Stimulated activated naive CD8-positive, alpha-beta T cell treated with anti-CD3 and anti-CD28 coated beads, Interleukin-15, amount 100 ng/mL, for 72 hours (primary cell): ENCODE data around the gene CBX4.
"Not testable (repeated sequence)": the region's sequence is repeated elsewhere in the genome, so short reads cannot be mapped to it uniquely, and the experiment has no call there.

ENCODE experiments used
- ATAC-seq: fragments of 150-1000 bp; cut with Tn5 transposase; 2 replicates; pipeline ENCODE4 v1.10.0; 2021; ENCODE audit warnings: mild to moderate bottlenecking, moderate library complexity
- DNase-seq, 2 donors: peaks; one replicate each; pipeline ENCODE4 v3.0.0; 2021 to 2022
- H3K27ac Mint-ChIP-seq, 2 donors: one replicate each; pipeline ENCODE4 v1.8.0; 2022; ENCODE audit warnings: mild to moderate bottlenecking in 2 of 2, mixed read lengths in 2 of 2, moderate library complexity in 2 of 2
- H3K27me3 Mint-ChIP-seq: one replicate; pipeline ENCODE4 v1.8.0; 2022; ENCODE audit warnings: mixed read lengths
- H3K4me1 Mint-ChIP-seq: one replicate; pipeline ENCODE4 v1.8.0; 2022; ENCODE audit warnings: mild to moderate bottlenecking, mixed read lengths
- H3K4me3 Mint-ChIP-seq, 2 donors: one replicate each; pipeline ENCODE4 v1.8.0; 2022; ENCODE audit warnings: mild to moderate bottlenecking in 2 of 2, mixed read lengths in 2 of 2, moderate library complexity in 1 of 2
- H3K9me3 Mint-ChIP-seq, 2 donors: one replicate each; pipeline ENCODE4 v1.8.0; 2022; ENCODE audit warnings: mixed read lengths in 2 of 2

CBX4 gene

DNA sequence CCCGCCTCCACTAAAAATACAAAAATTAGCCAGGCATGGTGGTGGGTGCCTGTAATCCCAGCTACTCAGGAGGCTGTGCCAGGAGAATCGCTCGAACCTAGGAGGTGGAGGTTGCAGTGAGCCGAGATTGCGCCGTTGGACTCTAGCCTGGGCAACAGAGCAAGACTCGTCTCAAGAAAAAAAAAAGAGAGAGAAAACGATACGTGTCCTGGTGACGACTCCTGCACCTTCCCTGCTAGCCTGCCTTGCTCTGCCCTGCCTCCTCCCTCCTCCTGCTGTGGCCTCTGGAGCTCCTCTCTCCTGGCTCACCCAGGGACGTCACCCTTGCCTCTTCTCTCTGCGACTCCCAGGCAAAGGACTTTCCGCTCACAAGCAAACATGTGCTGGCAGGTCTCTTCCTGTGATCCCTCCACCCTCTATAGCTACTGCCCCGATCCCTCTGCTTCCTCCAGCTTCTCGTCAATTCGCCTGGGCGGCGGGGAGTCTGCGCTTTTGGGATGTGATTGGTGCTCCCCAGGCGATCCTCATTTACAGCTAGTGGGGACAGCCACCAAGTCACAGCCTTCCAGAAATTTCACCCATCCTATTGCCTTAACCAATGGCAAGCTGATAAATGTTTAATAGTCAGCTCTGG is 25.5 kb upstream of the CBX4 start:
- DNase-seq (no peak), ATAC-seq (no peak)
- peaks cover 4% of the 10 kb centered on the region for H3K4me1 Mint-ChIP-seq
- peak overlapping the region in 1 of 2 donors; percentile 0 for H3K27ac Mint-ChIP-seq
- no peaks in the 10 kb centered on the region for H3K9me3 Mint-ChIP-seq
- H3K27me3 Mint-ChIP-seq: peaks cover 48% of the 10 kb centered on the region
- H3K4me3 Mint-ChIP-seq: no peak overlapping the region

GRCh38 chr17:79864147-79864546 is 24.9 kb upstream of the CBX4 start:
- H3K9me3 Mint-ChIP-seq: no peaks in the 10 kb centered on the region

GRCh38 chr17:79862771-79863440 is 23.7 kb upstream of the CBX4 start:
- Mint-ChIP-seq H3K4me1 (peaks cover 4% of the 10 kb centered on the region), H3K4me3 (no peak overlapping the region), H3K27me3 (peaks cover 58% of the 10 kb centered on the region), H3K27ac (peak overlapping the region in 1 of 2 donors; percentile 49), H3K9me3 (no peaks in the 10 kb centered on the region)
- DNase-seq: no peak
- no peak for ATAC-seq

More at GRCh38 chr17:79864147-79864546, 24.9 kb upstream of the CBX4 start:
- ATAC-seq (no peak), DNase-seq (no peak)
- H3K4me3 Mint-ChIP-seq: no peak overlapping the region
- no peak overlapping the region for H3K27ac Mint-ChIP-seq
- peaks cover 4% of the 10 kb centered on the region for H3K4me1 Mint-ChIP-seq
- H3K27me3 Mint-ChIP-seq: peaks cover 50% of the 10 kb centered on the region

- DNase-seq (no peak), ATAC-seq (no peak)
- Mint-ChIP-seq H3K27ac (no peak overlapping the region), H3K27me3 (peaks cover 58% of the 10 kb centered on the region), H3K4me1 (peaks cover 4% of the 10 kb centered on the region), H3K4me3 (no peak overlapping the region), H3K9me3 (no peaks in the 10 kb centered on the region)
Measured at GRCh38 chr17:79862238-79862637, 23.0 kb upstream of the CBX4 start.

GRCh38 chr17:79861413-79862216 is 22.4 kb upstream of the CBX4 start:
- Mint-ChIP-seq H3K4me1 (peaks cover 4% of the 10 kb centered on the region), H3K4me3 (no peak overlapping the region), H3K27me3 (peaks cover 64% of the 10 kb centered on the region), H3K27ac (no peak overlapping the region), H3K9me3 (no peaks in the 10 kb centered on the region)
- DNase-seq (no peak), ATAC-seq (no peak)

- no peaks in the 10 kb centered on the region for H3K4me1 Mint-ChIP-seq
- no peak overlapping the region for H3K4me3 Mint-ChIP-seq
- ATAC-seq (no peak), DNase-seq (no peak)
- peaks cover 66% of the 10 kb centered on the region for H3K27me3 Mint-ChIP-seq
- no peaks in the 10 kb centered on the region for H3K9me3 Mint-ChIP-seq
- peak overlapping the region in 1 of 2 donors; percentile 69 for H3K27ac Mint-ChIP-seq
Measured at GRCh38 chr17:79859676-79860615, 20.7 kb upstream of the CBX4 start.

GRCh38 chr17:79857095-79857494 is 17.9 kb upstream of the CBX4 start:
- peaks cover 47% of the 10 kb centered on the region for H3K27me3 Mint-ChIP-seq
- H3K9me3 Mint-ChIP-seq: no peaks in the 10 kb centered on the region
- ATAC-seq (no peak), DNase-seq (no peak)
- no peak overlapping the region for H3K4me3 Mint-ChIP-seq
- H3K4me1 Mint-ChIP-seq: peaks cover 4% of the 10 kb centered on the region
- peak overlapping the region in 1 of 2 donors; percentile 35 for H3K27ac Mint-ChIP-seq

DNA sequence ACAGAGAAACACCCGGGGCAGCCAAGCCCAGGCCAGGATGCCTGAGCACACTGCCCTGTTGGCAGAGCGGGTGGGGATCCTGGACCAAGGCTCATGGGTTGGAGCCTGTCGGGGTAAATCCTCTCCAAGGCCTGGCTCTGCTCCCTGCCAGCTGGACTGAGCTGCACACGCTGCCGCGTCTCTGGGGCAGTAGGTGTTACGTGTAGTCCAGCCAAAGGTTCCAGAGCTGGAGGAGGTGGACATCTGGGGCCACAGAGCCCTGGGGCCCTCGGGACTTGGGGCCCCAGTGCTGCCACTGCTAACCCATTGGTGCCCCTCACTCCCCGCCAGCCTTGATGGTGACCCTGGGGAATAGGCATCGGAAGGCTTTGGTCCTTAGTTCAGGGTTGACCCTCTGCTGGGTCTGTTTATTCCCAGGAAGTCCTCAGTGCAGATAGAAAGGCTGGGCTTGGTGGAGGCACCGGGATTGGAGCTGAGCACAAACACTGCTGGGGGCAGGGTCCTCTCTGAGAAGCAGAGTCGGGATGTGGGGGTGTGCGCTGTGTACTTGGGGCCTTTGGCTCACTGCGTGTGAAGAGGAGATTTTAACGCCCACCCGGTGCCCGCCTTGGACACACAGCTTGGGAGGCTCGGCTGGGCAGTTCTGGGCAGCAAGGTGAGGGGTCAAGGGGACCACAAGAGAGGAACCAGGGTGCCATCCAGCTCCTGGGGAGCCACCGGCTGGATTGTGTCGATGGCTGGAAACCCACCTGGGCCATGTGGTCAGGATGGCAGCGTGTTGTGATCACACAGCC is 16.3 kb upstream of the CBX4 start:
- Mint-ChIP-seq H3K4me3 (no peak overlapping the region), H3K9me3 (no peaks in the 10 kb centered on the region), H3K27me3 (peaks cover 31% of the 10 kb centered on the region), H3K27ac (no peak overlapping the region), H3K4me1 (peaks cover 4% of the 10 kb centered on the region)
- ATAC-seq (no peak), DNase-seq (no peak)

DNA sequence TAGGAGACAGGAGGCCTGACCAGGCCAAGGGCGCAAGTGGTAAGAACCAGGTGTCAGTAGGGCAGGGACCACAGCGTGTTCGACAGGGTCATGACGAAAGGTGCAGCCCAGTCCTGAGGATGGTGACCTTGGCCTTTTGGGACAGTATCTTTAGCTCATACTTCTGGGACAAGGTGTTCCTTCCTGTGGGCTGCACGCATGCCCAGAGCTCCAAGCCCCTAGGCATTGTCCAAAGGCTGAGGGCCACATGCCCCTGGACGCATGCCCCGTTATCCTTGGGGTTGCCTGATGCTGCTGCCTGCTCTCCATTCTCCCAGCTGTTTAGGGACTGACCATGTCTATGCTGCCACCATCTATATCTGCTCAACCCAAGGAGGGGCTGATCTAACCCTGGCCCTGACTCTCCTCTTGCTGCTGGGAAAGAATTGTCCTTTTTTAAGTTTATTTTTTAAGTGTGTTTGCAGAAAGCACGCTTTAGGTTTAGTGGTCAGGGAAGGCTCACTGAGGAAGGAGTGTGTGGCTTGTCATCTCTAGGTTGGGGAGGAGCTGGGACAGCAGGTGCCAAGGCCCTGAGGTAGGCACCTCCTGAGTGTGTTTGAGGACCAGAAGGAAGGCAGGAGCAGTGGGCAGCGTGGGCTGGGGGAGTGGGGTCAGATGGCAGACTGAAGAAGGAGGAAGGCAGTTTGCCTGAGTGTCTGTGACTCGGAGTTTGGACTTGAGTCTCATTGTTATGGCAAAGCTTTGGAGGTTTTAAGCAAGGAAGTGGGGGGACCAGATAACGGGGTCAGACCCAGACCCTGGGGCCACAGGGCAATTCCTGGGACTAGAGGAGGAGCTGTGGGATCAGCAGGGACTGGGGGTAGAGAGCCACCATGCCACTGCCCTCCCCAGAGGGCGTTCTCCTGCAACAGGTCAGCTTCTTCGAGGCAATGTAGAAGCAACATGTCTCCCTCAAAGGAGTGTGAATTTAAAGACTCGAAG is 15.1 kb upstream of the CBX4 start:
- Mint-ChIP-seq H3K9me3 (no peaks in the 10 kb centered on the region), H3K4me3 (no peak overlapping the region), H3K27ac (no peak overlapping the region), H3K4me1 (peaks cover 4% of the 10 kb centered on the region), H3K27me3 (peaks cover 27% of the 10 kb centered on the region)
- DNase-seq: no peak
- no peak for ATAC-seq

GRCh38 chr17:79853168-79853567 is 13.9 kb upstream of the CBX4 start:
- ATAC-seq, H3K9me3 Mint-ChIP-seq: not testable (repeated sequence)
- peaks cover 26% of the 10 kb centered on the region for H3K27me3 Mint-ChIP-seq

GRCh38 chr17:79852748-79853147 is 13.5 kb upstream of the CBX4 start:
- ATAC-seq: no peak
- Mint-ChIP-seq H3K4me3 (peak overlapping the region; percentile 58 to 62), H3K9me3 (no peaks in the 10 kb centered on the region), H3K27me3 (peaks cover 30% of the 10 kb centered on the region), H3K4me1 (peaks cover 4% of the 10 kb centered on the region), H3K27ac (peak overlapping the region in 1 of 2 donors; percentile 40)
- no peak for DNase-seq

More at GRCh38 chr17:79853168-79853567, 13.9 kb upstream of the CBX4 start:
- not testable (repeated sequence) for H3K27ac Mint-ChIP-seq, H3K4me1 Mint-ChIP-seq, DNase-seq, H3K4me3 Mint-ChIP-seq

GRCh38 chr17:79851461-79851817 is 12.2 kb upstream of the CBX4 start:
- Mint-ChIP-seq H3K4me3 (no peak overlapping the region), H3K27ac (no peak overlapping the region), H3K9me3 (no peaks in the 10 kb centered on the region), H3K27me3 (peaks cover 25% of the 10 kb centered on the region), H3K4me1 (peaks cover 4% of the 10 kb centered on the region)
- ATAC-seq (no peak), DNase-seq (no peak)

GRCh38 chr17:79850571-79851460 is 11.6 kb upstream of the CBX4 start:
- DNase-seq: peak in 1 of 2 donors; percentile 27
- H3K9me3 Mint-ChIP-seq: no peaks in the 10 kb centered on the region

More at GRCh38 chr17:79850571-79851460, 11.6 kb upstream of the CBX4 start:
- Mint-ChIP-seq H3K27me3 (peaks cover 27% of the 10 kb centered on the region), H3K4me1 (peaks cover 4% of the 10 kb centered on the region), H3K4me3 (no peak overlapping the region), H3K27ac (no peak overlapping the region)
- peak; percentile 79 for ATAC-seq
